Smooth muscle cell of the umbilical artery (primary cell): Measurements from ENCODE around the gene FAM171A1. TPM values are rescaled to one million over a fixed set of nuclear protein-coding genes. Genes with fewer than 3 reads are reported as not detected.

Source experiments
- total RNA-seq: library from RNA; depleted of rRNA; stranded (reverse); fragments of >200 nt; gene quantifications from 2 replicates; pipeline ENCODE4 v1.2.3, GENCODE V29; 2014

The FAM171A1 gene
- 11.3 and 27.5 TPM in 2 replicates for total RNA-seq

DNA sequence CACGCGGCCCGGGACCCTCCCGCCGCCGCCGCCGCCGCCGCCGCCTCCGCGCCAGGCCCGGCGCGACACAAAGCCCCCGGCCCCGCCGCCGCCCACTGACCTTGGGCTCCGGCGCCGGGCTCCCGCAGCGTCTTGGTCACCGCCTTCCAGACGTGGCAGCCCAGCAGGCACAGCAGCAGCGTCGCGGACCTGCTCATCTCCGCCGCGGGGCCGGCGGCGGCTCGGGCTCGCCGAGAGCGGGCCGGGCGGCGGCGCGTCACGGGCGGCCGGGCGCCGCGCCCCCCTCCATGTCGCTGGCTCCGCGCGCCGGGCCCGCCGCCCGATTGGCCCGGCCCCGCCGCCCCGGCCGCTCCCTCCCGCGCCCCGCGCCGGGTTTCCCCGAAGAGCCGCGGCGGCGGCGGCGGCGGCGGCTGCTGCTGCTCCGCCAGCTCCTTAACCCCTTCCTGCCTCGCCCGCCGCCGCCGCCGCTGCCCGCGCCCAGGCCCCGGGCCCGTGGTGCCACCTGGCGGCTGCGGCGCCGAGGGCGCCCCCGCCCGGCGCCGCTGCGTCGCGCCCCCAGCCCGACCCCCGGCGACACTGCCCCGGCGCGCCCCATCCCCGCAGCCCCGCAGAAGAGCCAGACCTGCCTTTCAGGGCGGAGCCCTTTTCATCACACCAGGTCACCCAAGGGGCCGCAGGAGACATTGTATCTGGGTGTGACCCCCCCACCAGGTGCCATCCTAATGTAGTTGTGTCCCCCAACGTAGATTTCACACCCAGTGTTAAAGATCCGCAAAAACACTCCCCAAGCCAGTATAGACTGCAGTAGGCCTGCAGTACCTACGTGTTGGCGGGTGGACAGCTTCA lies at the start of gene FAM171A1:
Gene FAM171A1 (minus strand): TSS at position 434 of the 846 bp plus-strand sequence. CDS start 237 bp downstream, at position 197.

DNA sequence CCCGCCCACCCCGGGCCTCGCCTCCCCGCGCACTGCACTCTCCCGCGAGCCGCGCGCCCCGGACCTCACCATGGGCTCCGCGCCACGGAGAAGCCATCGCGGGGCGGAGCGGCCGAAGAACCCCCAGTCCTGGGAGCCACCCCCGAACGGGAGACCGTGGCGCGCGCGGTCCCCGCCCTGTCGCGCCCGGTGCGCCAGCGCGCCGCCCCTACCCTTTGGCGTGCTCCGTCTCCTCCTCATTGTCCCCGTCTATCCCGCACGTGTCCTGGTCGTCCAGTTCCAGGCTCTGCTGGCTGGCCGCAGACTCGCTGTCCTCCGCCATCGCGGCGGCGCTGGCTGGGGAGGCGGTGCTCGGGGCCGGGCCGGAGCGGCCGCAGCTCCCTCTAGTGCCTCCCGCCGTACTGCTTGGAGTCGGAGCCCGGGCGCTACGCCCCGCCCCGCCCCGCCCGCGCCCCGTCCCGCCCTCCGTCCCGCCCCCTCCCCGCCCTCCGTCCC lies 202.8 kb downstream of the FAM171A1 start, which contains the start of gene NMT2:
Gene NMT2 (minus strand): TSS at position 403 of the 495 bp plus-strand sequence. CDS start 81 bp downstream, at position 322.

Other genes with a start within 250 kb of the FAM171A1 start
- 14.8 and 30.3 TPM in 2 replicates for gene NMT2, start 202.6 kb downstream of the FAM171A1 start, total RNA-seq